Gastroesophageal sphincter (tissue), 3 donors: ENCODE measurements around the gene ADAM17.

Experiments used
- EP300 ChIP-seq: sonication (generic); formaldehyde crosslinking; IDR thresholded peaks from one replicate; pipeline ENCODE4 v1.6.1; 2017; ENCODE audit warnings: antibody characterized with exemption, mild to moderate bottlenecking
- POLR2AphosphoS5 ChIP-seq: sonication (generic); formaldehyde crosslinking; IDR thresholded peaks from one replicate; pipeline ENCODE4 v1.6.1; 2017; ENCODE audit warnings: antibody characterized with exemption
- TF ChIP-seq, protein P1 (sequence below), 4 experiments: fragments of 200-600 bp in 2 of 4; fragments of 450-650 bp in 2 of 4; sonication (generic) in 1 of 4; IDR thresholded peaks; one replicate each; pipeline ENCODE4 v1.5.1; 2017 to 2019; ENCODE audit warnings: antibody characterized with exemption in 4 of 4, mild to moderate bottlenecking in 2 of 4, moderate library complexity in 2 of 4

DNA sequence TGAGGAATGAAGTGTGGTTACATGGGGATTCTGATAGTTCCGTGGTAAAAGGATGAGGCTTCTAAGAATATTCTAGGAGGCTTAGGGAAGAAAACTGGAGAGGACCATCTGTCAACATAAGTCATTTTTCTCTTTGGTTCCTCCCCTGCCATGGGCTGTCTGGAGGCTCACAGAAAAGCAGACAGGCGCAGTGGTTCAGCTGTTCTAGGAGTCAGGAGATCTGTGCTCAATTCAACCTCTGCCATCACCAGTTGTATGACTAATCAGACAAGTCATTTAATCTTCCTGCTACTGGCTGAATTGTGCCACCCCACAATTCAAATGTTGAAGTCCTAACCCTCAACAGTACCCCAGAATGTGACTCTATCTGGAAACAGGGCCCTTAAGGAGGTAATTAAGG, 36.4 kb downstream of the ADAM17 start:
- TF ChIP-seq EP300: no peak
- no peak for TF ChIP-seq POLR2AphosphoS5
- TF ChIP-seq, protein P1, sequence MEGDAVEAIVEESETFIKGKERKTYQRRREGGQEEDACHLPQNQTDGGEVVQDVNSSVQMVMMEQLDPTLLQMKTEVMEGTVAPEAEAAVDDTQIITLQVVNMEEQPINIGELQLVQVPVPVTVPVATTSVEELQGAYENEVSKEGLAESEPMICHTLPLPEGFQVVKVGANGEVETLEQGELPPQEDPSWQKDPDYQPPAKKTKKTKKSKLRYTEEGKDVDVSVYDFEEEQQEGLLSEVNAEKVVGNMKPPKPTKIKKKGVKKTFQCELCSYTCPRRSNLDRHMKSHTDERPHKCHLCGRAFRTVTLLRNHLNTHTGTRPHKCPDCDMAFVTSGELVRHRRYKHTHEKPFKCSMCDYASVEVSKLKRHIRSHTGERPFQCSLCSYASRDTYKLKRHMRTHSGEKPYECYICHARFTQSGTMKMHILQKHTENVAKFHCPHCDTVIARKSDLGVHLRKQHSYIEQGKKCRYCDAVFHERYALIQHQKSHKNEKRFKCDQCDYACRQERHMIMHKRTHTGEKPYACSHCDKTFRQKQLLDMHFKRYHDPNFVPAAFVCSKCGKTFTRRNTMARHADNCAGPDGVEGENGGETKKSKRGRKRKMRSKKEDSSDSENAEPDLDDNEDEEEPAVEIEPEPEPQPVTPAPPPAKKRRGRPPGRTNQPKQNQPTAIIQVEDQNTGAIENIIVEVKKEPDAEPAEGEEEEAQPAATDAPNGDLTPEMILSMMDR (IDR thresholded peaks at IDR 0.05): no peak
